ENCODE measurements around the gene CMTM7. TPM values are rescaled to one million over a fixed set of nuclear protein-coding genes. Genes with fewer than 3 reads are reported as not detected.

CMTM7 gene
- total and polyA plus RNA-seq, 2 of the 13 experiments (the other 11 are each of a cell fraction or from before 2014, with no cell fraction given): 20.9 to 21.4 TPM

DNA sequence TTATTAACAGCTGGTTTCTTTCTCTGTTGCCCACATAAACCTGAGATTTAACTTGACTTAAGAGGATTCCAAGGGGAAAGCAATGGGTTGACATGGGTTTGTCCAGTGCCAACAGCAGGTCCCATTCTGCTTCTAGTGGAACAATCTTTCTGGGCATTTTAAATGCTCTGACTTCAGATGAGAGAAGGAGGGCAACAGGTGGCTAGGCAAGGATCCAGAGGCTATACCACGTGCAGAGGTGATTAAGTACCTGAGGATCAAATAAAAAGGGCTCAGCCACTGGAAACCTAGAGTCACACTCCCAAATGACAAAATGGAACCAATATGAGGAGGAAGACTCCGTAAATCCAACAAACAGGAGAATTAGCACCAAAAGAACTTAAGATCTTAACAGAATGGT lies 82.5 kb downstream of the CMTM7 start (continued):
- TF ChIP-seq, protein P1, sequence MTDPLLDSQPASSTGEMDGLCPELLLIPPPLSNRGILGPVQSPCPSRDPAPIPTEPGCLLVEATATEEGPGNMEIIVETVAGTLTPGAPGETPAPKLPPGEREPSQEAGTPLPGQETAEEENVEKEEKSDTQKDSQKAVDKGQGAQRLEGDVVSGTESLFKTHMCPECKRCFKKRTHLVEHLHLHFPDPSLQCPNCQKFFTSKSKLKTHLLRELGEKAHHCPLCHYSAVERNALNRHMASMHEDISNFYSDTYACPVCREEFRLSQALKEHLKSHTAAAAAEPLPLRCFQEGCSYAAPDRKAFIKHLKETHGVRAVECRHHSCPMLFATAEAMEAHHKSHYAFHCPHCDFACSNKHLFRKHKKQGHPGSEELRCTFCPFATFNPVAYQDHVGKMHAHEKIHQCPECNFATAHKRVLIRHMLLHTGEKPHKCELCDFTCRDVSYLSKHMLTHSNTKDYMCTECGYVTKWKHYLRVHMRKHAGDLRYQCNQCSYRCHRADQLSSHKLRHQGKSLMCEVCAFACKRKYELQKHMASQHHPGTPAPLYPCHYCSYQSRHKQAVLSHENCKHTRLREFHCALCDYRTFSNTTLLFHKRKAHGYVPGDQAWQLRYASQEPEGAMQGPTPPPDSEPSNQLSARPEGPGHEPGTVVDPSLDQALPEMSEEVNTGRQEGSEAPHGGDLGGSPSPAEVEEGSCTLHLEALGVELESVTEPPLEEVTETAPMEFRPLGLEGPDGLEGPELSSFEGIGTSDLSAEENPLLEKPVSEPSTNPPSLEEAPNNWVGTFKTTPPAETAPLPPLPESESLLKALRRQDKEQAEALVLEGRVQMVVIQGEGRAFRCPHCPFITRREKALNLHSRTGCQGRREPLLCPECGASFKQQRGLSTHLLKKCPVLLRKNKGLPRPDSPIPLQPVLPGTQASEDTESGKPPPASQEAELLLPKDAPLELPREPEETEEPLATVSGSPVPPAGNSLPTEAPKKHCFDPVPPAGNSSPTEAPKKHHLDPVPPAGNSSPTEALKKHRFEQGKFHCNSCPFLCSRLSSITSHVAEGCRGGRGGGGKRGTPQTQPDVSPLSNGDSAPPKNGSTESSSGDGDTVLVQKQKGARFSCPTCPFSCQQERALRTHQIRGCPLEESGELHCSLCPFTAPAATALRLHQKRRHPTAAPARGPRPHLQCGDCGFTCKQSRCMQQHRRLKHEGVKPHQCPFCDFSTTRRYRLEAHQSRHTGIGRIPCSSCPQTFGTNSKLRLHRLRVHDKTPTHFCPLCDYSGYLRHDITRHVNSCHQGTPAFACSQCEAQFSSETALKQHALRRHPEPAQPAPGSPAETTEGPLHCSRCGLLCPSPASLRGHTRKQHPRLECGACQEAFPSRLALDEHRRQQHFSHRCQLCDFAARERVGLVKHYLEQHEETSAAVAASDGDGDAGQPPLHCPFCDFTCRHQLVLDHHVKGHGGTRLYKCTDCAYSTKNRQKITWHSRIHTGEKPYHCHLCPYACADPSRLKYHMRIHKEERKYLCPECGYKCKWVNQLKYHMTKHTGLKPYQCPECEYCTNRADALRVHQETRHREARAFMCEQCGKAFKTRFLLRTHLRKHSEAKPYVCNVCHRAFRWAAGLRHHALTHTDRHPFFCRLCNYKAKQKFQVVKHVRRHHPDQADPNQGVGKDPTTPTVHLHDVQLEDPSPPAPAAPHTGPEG (CRISPR knock-in tag; IDR thresholded peaks at IDR 0.05): no peak
- no peak for TF ChIP-seq NKX3-1 (CRISPR knock-in tag; IDR thresholded peaks at IDR 0.05)
- no peak for TF ChIP-seq SMARCE1 (IDR thresholded peaks at IDR 0.05; ENCODE audit: borderline replicate concordance)
- TF ChIP-seq ZNF777 (CRISPR knock-in tag; IDR thresholded peaks at IDR 0.05): no peak

DNA sequence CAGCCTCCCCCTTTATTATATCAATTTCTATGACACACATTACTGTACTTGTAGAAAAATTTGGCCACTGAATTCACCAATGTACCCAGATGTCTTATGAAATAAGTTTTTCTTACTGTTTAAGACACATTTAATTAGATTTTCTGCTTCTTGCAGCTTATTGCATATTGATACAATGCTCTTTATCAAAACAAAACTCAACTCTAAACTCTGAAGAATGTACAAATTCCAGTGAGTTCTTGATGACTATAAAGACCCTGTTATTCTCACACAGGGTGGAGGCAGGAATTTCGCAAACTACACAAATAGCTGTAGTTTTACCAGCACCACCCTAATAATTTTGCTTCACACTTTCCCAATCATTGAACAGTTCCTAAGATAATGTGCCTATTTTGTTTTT lies 89.0 kb downstream of the CMTM7 start:
- Histone ChIP-seq H3K9me3 (ENCODE audit: low read length) (no peaks in the 10 kb centered on the region), H3K4me3 (replicated peaks in 1 of 3; ENCODE audit: insufficient read depth in 1 of 3, low read depth in 2 of 3, low read length in 3 of 3) (no peak overlapping the region), H3K27me3 (ENCODE audit: control insufficient read depth in 1 of 2, insufficient read depth in 2 of 2, low read length in 2 of 2) (no peaks in the 10 kb centered on the region), H3K79me2 (ENCODE audit: insufficient read depth, low read length) (no peaks in the 10 kb centered on the region), H2AFZ (ENCODE audit: low read length) (no peak overlapping the region), H3K4me2 (ENCODE audit: low read depth, low read length) (no peak overlapping the region), H3K4me1 (ENCODE audit: insufficient read depth, low read length) (peaks cover 12% of the 10 kb centered on the region), H3K36me3 (replicated peaks in 1 of 2; ENCODE audit: control insufficient read depth in 1 of 2, insufficient read depth in 2 of 2, low read length in 2 of 2) (peaks cover 1 to 20% of the 10 kb centered on the region in 2 experiments; a peak in 4 of 5 replicates), H3K27ac (ENCODE audit: extremely low read length, insufficient read depth, low read length) (no peak overlapping the region), H3K9ac (ENCODE audit: insufficient read depth, low read depth, low read length) (no peak overlapping the region), H4K20me1 (ENCODE audit: insufficient read depth, low read length) (no peaks in the 10 kb centered on the region)
- WGBS (ENCODE audit: low lambda C conversion rate): 86% methylated on average over 1 of the region's 1 CpG
- no peak for TF ChIP-seq ZNF563 (CRISPR knock-in tag; IDR thresholded peaks at IDR 0.05)
- TF ChIP-seq CEBPG (CRISPR knock-in tag; IDR thresholded peaks at IDR 0.05): peak; percentile 33; the same call in 1 of the 2 replicates
- CTCF ChIA-PET (ENCODE audit: low intra/inter-chr PET ratio, low total read pairs): no interaction called here
- DNase-seq (ENCODE audit: low spot score): no peak
- ATAC-seq: no peak
- POLR2A ChIA-PET: no interaction called here
- intact Hi-C loops (cut with micrococcal nuclease; ENCODE audit: unreplicated experiment): no loop called here
- in situ Hi-C loops (cut with HindIII; ENCODE audit: extremely low pct_ligation_motif_present, low pct_unique_long_range_greater_than_20kb): no loop called here
- BruUV-seq (replicated peaks): no TSS peak
- no peak for FAIRE-seq
